HEK293 (cell line): Measurements from ENCODE around the gene FRMD4A.

Source experiments
- CTCF ChIP-seq: fragments of 450-650 bp; formaldehyde crosslinking; IDR thresholded peaks from 2 replicates; pipeline ENCODE4 v1.5.1; 2016; ENCODE audit warnings: missing biosample characterization, missing genetic modification characterization
- GLI4 ChIP-seq: fragments of 450-650 bp; formaldehyde crosslinking; IDR thresholded peaks from 2 replicates; pipeline ENCODE4 v1.5.1; 2016; ENCODE audit warnings: missing biosample characterization, missing genetic modification characterization
- ZBTB11 ChIP-seq: fragments of 450-650 bp; formaldehyde crosslinking; conservative IDR thresholded peaks from 2 replicates; pipeline ENCODE4 v1.5.1; 2016; ENCODE audit warnings: low read depth, missing biosample characterization, missing genetic modification characterization
- ZFP41 ChIP-seq: fragments of 450-650 bp; formaldehyde crosslinking; IDR thresholded peaks from 2 replicates; pipeline ENCODE4 v1.5.1; 2016; ENCODE audit warnings: missing biosample characterization, missing genetic modification characterization, borderline replicate concordance
- ZNF133 ChIP-seq: fragments of 450-650 bp; formaldehyde crosslinking; IDR thresholded peaks from 2 replicates; pipeline ENCODE4 v1.5.1; 2016; ENCODE audit warnings: missing biosample characterization, missing genetic modification characterization
- ZNF274 ChIP-seq, 2 experiments: fragments of 200-500 bp in 1 of 2; fragments of 450-650 bp in 1 of 2; sonication (Bioruptor generic) in 1 of 2; formaldehyde crosslinking in 1 of 2; IDR thresholded peaks; 2 replicates each; pipeline versions ENCODE4 v1.5.1 to v1.6.1; 2014 to 2016; ENCODE audit warnings: borderline replicate concordance in 1 of 2, inconsistent platforms in 1 of 2, low read length in 1 of 2, missing biosample characterization in 1 of 2, missing genetic modification characterization in 1 of 2

- TF ChIP-seq CTCF (no peak), ZFP41 (tag by site-specific recombination) (no peak), ZBTB11 (tag by site-specific recombination) (peak; percentile 35), ZNF274 (IDR thresholded peaks at IDR 0.05; ENCODE audit: low read length) (no peak), ZNF274 (tag by site-specific recombination; IDR thresholded peaks at IDR 0.05; ENCODE audit: borderline replicate concordance) (no peak), ZNF133 (tag by site-specific recombination) (no peak), GLI4 (tag by site-specific recombination) (no peak)
Measured at GRCh38 chr10:13707156-13707881, 623.4 kb downstream of the FRMD4A start.
